ENCODE results near the gene SLC25A36. TPM values are rescaled to one million over a fixed set of nuclear protein-coding genes. Genes with fewer than 3 reads are reported as not detected.

The SLC25A36 gene
- total and polyA plus RNA-seq, 4 donors, result 1.5 to 20.5 (median 5.4) TPM

DNA sequence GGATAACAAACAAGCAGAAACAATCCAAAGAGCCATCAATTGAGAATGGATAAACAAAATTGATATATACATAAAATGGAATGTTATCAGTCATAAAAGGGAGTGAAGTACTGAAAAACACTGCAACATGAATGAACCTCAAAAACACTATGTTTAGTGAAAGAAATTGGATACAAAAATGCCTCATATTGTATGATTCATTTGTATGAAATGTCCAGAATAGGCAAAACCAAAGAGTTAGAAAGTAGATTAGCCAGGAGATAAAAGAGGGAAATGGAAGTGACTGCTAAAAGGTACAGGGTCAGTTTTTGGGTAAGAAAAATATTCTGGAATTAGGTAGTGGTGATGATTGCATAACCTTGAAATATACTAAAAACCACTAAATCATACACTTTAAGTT lies 9.8 kb upstream of the SLC25A36 start:
- H3K4me1 ChIP-seq (ENCODE audit: control insufficient read depth in 4 of 4, insufficient read depth in 4 of 4, low read length in 3 of 4), result no peaks in the 10 kb centered on the region
- H3K27ac ChIP-seq (ENCODE audit: low read depth in 1 of 2, low read length in 2 of 2), result no peak overlapping the region
- no peak for DNase-seq (ENCODE audit: low spot score)
- H3K9me3 ChIP-seq (ENCODE audit: control insufficient read depth in 4 of 4, low read length in 3 of 4), result no peaks in the 10 kb centered on the region
- H3K36me3 ChIP-seq (ENCODE audit: control insufficient read depth in 4 of 4, insufficient read depth in 3 of 4, low read depth in 1 of 4, low read length in 3 of 4), result no peaks in the 10 kb centered on the region
- peaks cover 0 to 18% (median 8%) of the 10 kb centered on the region in 4 donors for H3K27me3 ChIP-seq (ENCODE audit: control insufficient read depth in 4 of 4, insufficient read depth in 4 of 4, low read length in 3 of 4)
- TF ChIP-seq TAF1 (conservative IDR thresholded peaks at IDR 0.05) (no peak), HNF4A (conservative IDR thresholded peaks at IDR 0.05) (no peak), GABPA (IDR thresholded peaks at IDR 0.05 in 1 of 2, conservative IDR thresholded peaks at IDR 0.05 in 1 of 2) (no peak), EGR1 (IDR thresholded peaks at IDR 0.05; ENCODE audit: low read depth in 2 of 2) (no peak), FOXA2 (IDR thresholded peaks at IDR 0.05) (no peak), HNF4G (IDR thresholded peaks at IDR 0.05) (no peak), JUND (IDR thresholded peaks at IDR 0.05) (no peak), RAD21 (IDR thresholded peaks at IDR 0.05) (no peak), ZBTB33 (IDR thresholded peaks at IDR 0.05) (no peak), YY1 (IDR thresholded peaks at IDR 0.05) (no peak), FOXA1 (IDR thresholded peaks at IDR 0.05) (no peak)
- TF ChIP-seq, protein P1, sequence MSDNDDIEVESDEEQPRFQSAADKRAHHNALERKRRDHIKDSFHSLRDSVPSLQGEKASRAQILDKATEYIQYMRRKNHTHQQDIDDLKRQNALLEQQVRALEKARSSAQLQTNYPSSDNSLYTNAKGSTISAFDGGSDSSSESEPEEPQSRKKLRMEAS (IDR thresholded peaks at IDR 0.05), result no peak
- TF ChIP-seq, protein P2, sequence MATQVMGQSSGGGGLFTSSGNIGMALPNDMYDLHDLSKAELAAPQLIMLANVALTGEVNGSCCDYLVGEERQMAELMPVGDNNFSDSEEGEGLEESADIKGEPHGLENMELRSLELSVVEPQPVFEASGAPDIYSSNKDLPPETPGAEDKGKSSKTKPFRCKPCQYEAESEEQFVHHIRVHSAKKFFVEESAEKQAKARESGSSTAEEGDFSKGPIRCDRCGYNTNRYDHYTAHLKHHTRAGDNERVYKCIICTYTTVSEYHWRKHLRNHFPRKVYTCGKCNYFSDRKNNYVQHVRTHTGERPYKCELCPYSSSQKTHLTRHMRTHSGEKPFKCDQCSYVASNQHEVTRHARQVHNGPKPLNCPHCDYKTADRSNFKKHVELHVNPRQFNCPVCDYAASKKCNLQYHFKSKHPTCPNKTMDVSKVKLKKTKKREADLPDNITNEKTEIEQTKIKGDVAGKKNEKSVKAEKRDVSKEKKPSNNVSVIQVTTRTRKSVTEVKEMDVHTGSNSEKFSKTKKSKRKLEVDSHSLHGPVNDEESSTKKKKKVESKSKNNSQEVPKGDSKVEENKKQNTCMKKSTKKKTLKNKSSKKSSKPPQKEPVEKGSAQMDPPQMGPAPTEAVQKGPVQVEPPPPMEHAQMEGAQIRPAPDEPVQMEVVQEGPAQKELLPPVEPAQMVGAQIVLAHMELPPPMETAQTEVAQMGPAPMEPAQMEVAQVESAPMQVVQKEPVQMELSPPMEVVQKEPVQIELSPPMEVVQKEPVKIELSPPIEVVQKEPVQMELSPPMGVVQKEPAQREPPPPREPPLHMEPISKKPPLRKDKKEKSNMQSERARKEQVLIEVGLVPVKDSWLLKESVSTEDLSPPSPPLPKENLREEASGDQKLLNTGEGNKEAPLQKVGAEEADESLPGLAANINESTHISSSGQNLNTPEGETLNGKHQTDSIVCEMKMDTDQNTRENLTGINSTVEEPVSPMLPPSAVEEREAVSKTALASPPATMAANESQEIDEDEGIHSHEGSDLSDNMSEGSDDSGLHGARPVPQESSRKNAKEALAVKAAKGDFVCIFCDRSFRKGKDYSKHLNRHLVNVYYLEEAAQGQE (IDR thresholded peaks at IDR 0.05), result no peak
- TF ChIP-seq, protein P3, sequence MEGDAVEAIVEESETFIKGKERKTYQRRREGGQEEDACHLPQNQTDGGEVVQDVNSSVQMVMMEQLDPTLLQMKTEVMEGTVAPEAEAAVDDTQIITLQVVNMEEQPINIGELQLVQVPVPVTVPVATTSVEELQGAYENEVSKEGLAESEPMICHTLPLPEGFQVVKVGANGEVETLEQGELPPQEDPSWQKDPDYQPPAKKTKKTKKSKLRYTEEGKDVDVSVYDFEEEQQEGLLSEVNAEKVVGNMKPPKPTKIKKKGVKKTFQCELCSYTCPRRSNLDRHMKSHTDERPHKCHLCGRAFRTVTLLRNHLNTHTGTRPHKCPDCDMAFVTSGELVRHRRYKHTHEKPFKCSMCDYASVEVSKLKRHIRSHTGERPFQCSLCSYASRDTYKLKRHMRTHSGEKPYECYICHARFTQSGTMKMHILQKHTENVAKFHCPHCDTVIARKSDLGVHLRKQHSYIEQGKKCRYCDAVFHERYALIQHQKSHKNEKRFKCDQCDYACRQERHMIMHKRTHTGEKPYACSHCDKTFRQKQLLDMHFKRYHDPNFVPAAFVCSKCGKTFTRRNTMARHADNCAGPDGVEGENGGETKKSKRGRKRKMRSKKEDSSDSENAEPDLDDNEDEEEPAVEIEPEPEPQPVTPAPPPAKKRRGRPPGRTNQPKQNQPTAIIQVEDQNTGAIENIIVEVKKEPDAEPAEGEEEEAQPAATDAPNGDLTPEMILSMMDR (IDR thresholded peaks at IDR 0.05; ENCODE audit: low read depth, low read length, missing input control), result no peak
- TF ChIP-seq, protein P4, sequence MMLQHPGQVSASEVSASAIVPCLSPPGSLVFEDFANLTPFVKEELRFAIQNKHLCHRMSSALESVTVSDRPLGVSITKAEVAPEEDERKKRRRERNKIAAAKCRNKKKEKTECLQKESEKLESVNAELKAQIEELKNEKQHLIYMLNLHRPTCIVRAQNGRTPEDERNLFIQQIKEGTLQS (IDR thresholded peaks at IDR 0.05), result no peak
- H3K4me3 ChIP-seq (ENCODE audit: low read depth in 1 of 3, low read length in 3 of 3), result no peak overlapping the region
- H3K9ac ChIP-seq (ENCODE audit: low read depth in 1 of 2, low read length in 2 of 2), result no peak overlapping the region

DNA sequence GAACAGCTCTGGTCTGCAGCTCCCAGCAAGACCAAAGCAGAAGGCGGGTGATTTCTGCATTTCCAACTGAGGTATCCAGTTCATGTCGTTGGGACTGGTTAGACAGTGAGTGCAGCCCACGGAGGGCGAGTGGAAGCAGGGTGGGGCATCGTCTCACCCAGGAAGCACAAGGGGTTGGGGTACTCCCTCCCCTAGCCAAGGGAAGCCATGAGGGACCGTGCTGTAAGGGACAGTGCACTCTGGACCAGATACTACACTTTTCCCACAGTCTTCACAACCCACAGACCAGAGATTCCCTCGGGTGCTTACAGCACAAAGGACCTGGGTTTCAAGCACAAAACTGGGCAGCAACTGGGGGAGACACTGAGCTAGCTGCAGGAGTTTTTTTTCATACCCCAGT lies 8.5 kb upstream of the SLC25A36 start:
- no peak overlapping the region for H3K4me3 ChIP-seq (ENCODE audit: low read depth in 1 of 3, low read length in 3 of 3)
- H3K4me1 ChIP-seq (ENCODE audit: control insufficient read depth in 4 of 4, insufficient read depth in 4 of 4, low read length in 3 of 4), result no peaks in the 10 kb centered on the region
- H3K9me3 ChIP-seq (ENCODE audit: control insufficient read depth in 4 of 4, low read length in 3 of 4), result no peaks in the 10 kb centered on the region
- H3K27ac ChIP-seq (ENCODE audit: low read depth in 1 of 2, low read length in 2 of 2), result no peak overlapping the region
- no peaks in the 10 kb centered on the region for H3K36me3 ChIP-seq (ENCODE audit: control insufficient read depth in 4 of 4, insufficient read depth in 3 of 4, low read depth in 1 of 4, low read length in 3 of 4)
- H3K27me3 ChIP-seq (ENCODE audit: control insufficient read depth in 4 of 4, insufficient read depth in 4 of 4, low read length in 3 of 4), result peaks cover 0 to 12% (median 8%) of the 10 kb centered on the region in 4 donors
- no peak overlapping the region for H3K9ac ChIP-seq (ENCODE audit: low read depth in 1 of 2, low read length in 2 of 2)
- 85% methylated on average over 7 of the region's 7 CpGs for WGBS
- no peak for DNase-seq (ENCODE audit: low spot score)
- no peak for TF ChIP-seq FOXA2 (IDR thresholded peaks at IDR 0.05)
- TF ChIP-seq, protein P2 (IDR thresholded peaks at IDR 0.05), result no peak
- TF ChIP-seq ZBTB33 (IDR thresholded peaks at IDR 0.05), result no peak
